Measurements from ENCODE around the gene SLC38A6. TPM values are rescaled to one million over a fixed set of nuclear protein-coding genes. Genes with fewer than 3 reads are reported as not detected.

The SLC38A6 gene
- total and polyA plus RNA-seq, 2 experiments from 2014 or later = 11.9 to 23.2 TPM

DNA sequence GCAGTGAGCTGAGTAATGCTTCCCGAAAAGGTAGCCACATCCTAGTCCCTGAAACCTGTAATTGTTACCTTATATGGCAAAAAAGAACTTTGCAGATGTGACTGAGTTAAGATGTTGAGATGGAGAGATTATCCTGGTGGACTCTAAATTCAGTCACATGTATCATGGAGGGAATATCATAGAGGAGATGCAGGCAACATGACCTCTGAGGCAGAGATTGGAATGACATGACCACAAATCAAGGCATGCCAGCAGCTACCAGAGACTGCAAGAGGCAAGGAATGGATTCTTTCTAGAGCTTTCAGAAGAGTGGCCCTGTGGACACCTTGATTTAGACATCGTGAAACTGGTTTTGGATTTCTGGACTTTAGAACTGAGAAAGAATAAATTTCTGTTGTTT, 18.5 kb downstream of the SLC38A6 start (continued):
- TF ChIP-seq, protein P1, sequence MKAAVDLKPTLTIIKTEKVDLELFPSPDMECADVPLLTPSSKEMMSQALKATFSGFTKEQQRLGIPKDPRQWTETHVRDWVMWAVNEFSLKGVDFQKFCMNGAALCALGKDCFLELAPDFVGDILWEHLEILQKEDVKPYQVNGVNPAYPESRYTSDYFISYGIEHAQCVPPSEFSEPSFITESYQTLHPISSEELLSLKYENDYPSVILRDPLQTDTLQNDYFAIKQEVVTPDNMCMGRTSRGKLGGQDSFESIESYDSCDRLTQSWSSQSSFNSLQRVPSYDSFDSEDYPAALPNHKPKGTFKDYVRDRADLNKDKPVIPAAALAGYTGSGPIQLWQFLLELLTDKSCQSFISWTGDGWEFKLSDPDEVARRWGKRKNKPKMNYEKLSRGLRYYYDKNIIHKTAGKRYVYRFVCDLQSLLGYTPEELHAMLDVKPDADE (IDR thresholded peaks at IDR 0.05) = no peak
- no peak for TF ChIP-seq STAT1 (IDR thresholded peaks at IDR 0.05; ENCODE audit: unreplicated experiment)
- TF ChIP-seq, protein P2, sequence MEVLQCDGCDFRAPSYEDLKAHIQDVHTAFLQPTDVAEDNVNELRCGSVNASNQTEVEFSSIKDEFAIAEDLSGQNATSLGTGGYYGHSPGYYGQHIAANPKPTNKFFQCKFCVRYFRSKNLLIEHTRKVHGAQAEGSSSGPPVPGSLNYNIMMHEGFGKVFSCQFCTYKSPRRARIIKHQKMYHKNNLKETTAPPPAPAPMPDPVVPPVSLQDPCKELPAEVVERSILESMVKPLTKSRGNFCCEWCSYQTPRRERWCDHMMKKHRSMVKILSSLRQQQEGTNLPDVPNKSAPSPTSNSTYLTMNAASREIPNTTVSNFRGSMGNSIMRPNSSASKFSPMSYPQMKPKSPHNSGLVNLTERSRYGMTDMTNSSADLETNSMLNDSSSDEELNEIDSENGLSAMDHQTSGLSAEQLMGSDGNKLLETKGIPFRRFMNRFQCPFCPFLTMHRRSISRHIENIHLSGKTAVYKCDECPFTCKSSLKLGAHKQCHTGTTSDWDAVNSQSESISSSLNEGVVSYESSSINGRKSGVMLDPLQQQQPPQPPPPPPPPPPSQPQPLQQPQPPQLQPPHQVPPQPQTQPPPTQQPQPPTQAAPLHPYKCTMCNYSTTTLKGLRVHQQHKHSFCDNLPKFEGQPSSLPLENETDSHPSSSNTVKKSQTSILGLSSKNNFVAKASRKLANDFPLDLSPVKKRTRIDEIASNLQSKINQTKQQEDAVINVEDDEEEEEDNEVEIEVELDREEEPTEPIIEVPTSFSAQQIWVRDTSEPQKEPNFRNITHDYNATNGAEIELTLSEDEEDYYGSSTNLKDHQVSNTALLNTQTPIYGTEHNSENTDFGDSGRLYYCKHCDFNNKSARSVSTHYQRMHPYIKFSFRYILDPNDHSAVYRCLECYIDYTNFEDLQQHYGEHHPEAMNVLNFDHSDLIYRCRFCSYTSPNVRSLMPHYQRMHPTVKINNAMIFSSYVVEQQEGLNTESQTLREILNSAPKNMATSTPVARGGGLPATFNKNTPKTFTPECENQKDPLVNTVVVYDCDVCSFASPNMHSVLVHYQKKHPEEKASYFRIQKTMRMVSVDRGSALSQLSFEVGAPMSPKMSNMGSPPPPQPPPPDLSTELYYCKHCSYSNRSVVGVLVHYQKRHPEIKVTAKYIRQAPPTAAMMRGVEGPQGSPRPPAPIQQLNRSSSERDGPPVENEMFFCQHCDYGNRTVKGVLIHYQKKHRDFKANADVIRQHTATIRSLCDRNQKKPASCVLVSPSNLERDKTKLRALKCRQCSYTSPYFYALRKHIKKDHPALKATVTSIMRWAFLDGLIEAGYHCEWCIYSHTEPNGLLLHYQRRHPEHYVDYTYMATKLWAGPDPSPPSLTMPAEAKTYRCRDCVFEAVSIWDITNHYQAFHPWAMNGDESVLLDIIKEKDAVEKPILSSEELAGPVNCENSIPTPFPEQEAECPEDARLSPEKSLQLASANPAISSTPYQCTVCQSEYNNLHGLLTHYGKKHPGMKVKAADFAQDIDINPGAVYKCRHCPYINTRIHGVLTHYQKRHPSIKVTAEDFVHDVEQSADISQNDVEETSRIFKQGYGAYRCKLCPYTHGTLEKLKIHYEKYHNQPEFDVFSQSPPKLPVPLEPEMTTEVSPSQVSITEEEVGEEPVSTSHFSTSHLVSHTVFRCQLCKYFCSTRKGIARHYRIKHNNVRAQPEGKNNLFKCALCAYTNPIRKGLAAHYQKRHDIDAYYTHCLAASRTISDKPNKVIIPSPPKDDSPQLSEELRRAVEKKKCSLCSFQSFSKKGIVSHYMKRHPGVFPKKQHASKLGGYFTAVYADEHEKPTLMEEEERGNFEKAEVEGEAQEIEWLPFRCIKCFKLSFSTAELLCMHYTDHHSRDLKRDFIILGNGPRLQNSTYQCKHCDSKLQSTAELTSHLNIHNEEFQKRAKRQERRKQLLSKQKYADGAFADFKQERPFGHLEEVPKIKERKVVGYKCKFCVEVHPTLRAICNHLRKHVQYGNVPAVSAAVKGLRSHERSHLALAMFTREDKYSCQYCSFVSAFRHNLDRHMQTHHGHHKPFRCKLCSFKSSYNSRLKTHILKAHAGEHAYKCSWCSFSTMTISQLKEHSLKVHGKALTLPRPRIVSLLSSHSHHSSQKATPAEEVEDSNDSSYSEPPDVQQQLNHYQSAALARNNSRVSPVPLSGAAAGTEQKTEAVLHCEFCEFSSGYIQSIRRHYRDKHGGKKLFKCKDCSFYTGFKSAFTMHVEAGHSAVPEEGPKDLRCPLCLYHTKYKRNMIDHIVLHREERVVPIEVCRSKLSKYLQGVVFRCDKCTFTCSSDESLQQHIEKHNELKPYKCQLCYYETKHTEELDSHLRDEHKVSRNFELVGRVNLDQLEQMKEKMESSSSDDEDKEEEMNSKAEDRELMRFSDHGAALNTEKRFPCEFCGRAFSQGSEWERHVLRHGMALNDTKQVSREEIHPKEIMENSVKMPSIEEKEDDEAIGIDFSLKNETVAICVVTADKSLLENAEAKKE (CRISPR knock-in tag; IDR thresholded peaks at IDR 0.05) = no peak
- TF ChIP-seq POLR2AphosphoS5 (IDR thresholded peaks at IDR 0.05; ENCODE audit: low read depth) = no peak
- TF ChIP-seq JUNB (IDR thresholded peaks at IDR 0.05; ENCODE audit: unreplicated experiment) = no peak

DNA sequence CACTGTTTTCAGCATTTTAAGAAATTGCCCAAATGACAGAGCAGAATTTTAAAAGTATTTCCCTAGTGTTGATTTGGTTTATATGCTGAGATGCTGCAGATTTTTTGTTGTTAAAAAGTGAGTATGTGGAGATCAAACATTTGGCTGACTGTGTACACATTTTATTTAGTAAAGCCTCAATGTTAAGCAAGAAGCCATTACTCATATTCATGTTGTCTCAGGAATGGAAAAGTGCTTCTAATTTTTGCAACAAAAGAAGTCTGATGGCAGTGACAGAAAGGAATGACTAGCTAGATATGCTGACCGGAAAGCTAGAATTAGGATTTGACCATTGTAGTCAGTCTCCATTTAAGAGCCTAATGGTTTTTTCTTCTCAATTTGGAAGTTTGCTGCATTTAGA, 22.5 kb downstream of the SLC38A6 start:
- no peak overlapping the region for H3K4me3 ChIP-seq
- TF ChIP-seq STAT1 (IDR thresholded peaks at IDR 0.05; ENCODE audit: unreplicated experiment) (no peak), JUNB (IDR thresholded peaks at IDR 0.05; ENCODE audit: unreplicated experiment) (no peak), EZH2phosphoT487 (IDR thresholded peaks at IDR 0.05; ENCODE audit: unreplicated experiment) (no peak)
- TF ChIP-seq, protein P3, sequence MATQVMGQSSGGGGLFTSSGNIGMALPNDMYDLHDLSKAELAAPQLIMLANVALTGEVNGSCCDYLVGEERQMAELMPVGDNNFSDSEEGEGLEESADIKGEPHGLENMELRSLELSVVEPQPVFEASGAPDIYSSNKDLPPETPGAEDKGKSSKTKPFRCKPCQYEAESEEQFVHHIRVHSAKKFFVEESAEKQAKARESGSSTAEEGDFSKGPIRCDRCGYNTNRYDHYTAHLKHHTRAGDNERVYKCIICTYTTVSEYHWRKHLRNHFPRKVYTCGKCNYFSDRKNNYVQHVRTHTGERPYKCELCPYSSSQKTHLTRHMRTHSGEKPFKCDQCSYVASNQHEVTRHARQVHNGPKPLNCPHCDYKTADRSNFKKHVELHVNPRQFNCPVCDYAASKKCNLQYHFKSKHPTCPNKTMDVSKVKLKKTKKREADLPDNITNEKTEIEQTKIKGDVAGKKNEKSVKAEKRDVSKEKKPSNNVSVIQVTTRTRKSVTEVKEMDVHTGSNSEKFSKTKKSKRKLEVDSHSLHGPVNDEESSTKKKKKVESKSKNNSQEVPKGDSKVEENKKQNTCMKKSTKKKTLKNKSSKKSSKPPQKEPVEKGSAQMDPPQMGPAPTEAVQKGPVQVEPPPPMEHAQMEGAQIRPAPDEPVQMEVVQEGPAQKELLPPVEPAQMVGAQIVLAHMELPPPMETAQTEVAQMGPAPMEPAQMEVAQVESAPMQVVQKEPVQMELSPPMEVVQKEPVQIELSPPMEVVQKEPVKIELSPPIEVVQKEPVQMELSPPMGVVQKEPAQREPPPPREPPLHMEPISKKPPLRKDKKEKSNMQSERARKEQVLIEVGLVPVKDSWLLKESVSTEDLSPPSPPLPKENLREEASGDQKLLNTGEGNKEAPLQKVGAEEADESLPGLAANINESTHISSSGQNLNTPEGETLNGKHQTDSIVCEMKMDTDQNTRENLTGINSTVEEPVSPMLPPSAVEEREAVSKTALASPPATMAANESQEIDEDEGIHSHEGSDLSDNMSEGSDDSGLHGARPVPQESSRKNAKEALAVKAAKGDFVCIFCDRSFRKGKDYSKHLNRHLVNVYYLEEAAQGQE (IDR thresholded peaks at IDR 0.05; ENCODE audit: unreplicated experiment) = no peak
- no peaks in the 10 kb centered on the region for H3K79me2 ChIP-seq (replicated peaks; ENCODE audit: insufficient read depth)
- H3K36me3 ChIP-seq (ENCODE audit: insufficient read depth) = no peaks in the 10 kb centered on the region
- ATAC-seq (no peak), DNase-seq (ENCODE audit: low spot score) (no peak)
- H3K27ac ChIP-seq (ENCODE audit: low read depth) = no peak overlapping the region
- Mint-ChIP-seq H3K27me3 (ENCODE audit: insufficient read depth, low read depth, poor library complexity) (no peaks in the 10 kb centered on the region), H3K4me1 (no peaks in the 10 kb centered on the region), H3K9me3 (no peaks in the 10 kb centered on the region; the same call in 2 of the 3 replicates), H3K4me3 (no peak overlapping the region), H3K36me3 (ENCODE audit: low read depth) (peaks cover 16% of the 10 kb centered on the region; the same call in 2 of the 3 replicates), H3K27ac (no peak overlapping the region)
- H3F3A ChIP-seq (replicated peaks; ENCODE audit: low read depth) = no peaks in the 10 kb centered on the region
- H4K20me1 ChIP-seq (replicated peaks; ENCODE audit: insufficient read depth) = no peaks in the 10 kb centered on the region
- no peaks in the 10 kb centered on the region for H3K9me2 ChIP-seq (ENCODE audit: insufficient read depth)
- H2AFZ ChIP-seq = no peak overlapping the region
- H3K27me3 ChIP-seq (ENCODE audit: insufficient read depth) = no peaks in the 10 kb centered on the region
- no peak overlapping the region for H3K4me2 ChIP-seq
- H3K4me1 ChIP-seq (ENCODE audit: insufficient read depth) = no peaks in the 10 kb centered on the region
